Osteoblast (primary cell): ENCODE data around the gene RPIA. TPM values are rescaled to one million over a fixed set of nuclear protein-coding genes. Genes with fewer than 3 reads are reported as not detected.
"Not testable (repeated sequence)": the region's sequence is repeated elsewhere in the genome, so short reads cannot be mapped to it uniquely, and the experiment has no call there.

Source experiments
- DNase-seq: peaks from one replicate; pipeline ENCODE4 v3.0.0; 2011; ENCODE audit warnings: low spot score, mixed read lengths; ENCODE audit not compliant: insufficient read length; ENCODE audit errors: missing footprints
- H2AFZ ChIP-seq: 2 replicates; pipeline ENCODE4 v1.6.0; 2011; ENCODE audit warnings: mild to moderate bottlenecking, low read length
- H3K27ac ChIP-seq: 2 replicates; pipeline ENCODE4 v1.5.1; 2011; ENCODE audit warnings: mild to moderate bottlenecking, low read depth, low read length, moderate library complexity
- H3K27me3 ChIP-seq: 2 replicates; pipeline ENCODE4 v1.6.0; 2012; ENCODE audit warnings: mild to moderate bottlenecking, control low read depth, inconsistent platforms, low read length, moderate library complexity; ENCODE audit not compliant: insufficient read depth
- H3K36me3 ChIP-seq: 2 replicates; pipeline ENCODE4 v1.5.1; 2011; ENCODE audit warnings: mild to moderate bottlenecking, low read length, control low read depth, moderate library complexity; ENCODE audit not compliant: insufficient read depth
- H3K4me1 ChIP-seq: 2 replicates; pipeline ENCODE4 v1.5.1; 2011; ENCODE audit warnings: mild to moderate bottlenecking, low read length, control low read depth, moderate library complexity; ENCODE audit not compliant: insufficient read depth
- H3K4me2 ChIP-seq: 2 replicates; pipeline ENCODE4 v1.6.0; 2011; ENCODE audit warnings: mild to moderate bottlenecking, low read length; ENCODE audit not compliant: insufficient read depth
- H3K4me3 ChIP-seq: fragments of 200-600 bp; sonication (generic); 3 replicates; pipeline ENCODE4 v1.5.1; 2012; ENCODE audit warnings: mild to moderate bottlenecking, low read length, inconsistent platforms; ENCODE audit not compliant: insufficient read depth
- H3K79me2 ChIP-seq: 2 replicates; pipeline ENCODE4 v1.6.0; 2012; ENCODE audit warnings: mild to moderate bottlenecking, low read length, control low read depth, inconsistent platforms; ENCODE audit not compliant: insufficient read depth
- H3K9me3 ChIP-seq: 2 replicates; pipeline ENCODE4 v1.5.1; 2011; ENCODE audit warnings: low read depth, low read length, control low read depth
- H4K20me1 ChIP-seq: 2 replicates; pipeline ENCODE4 v1.6.0; 2012; ENCODE audit warnings: mild to moderate bottlenecking, low read length, control low read depth; ENCODE audit not compliant: insufficient read depth
- total RNA-seq: library from RNA; depleted of rRNA; stranded (reverse); fragments of >200 nt; gene quantifications from 2 replicates; pipeline ENCODE4 v1.2.3, GENCODE V29; 2012
- TF ChIP-seq, protein P1 (sequence below): IDR thresholded peaks from 2 replicates; pipeline ENCODE4 v1.5.1; 2011; ENCODE audit warnings: mild to moderate bottlenecking, low read depth, low read length, moderate library complexity; ENCODE audit errors: extremely low read depth

Gene RPIA
- total RNA-seq, 1 donor: 6.2 TPM

DNA sequence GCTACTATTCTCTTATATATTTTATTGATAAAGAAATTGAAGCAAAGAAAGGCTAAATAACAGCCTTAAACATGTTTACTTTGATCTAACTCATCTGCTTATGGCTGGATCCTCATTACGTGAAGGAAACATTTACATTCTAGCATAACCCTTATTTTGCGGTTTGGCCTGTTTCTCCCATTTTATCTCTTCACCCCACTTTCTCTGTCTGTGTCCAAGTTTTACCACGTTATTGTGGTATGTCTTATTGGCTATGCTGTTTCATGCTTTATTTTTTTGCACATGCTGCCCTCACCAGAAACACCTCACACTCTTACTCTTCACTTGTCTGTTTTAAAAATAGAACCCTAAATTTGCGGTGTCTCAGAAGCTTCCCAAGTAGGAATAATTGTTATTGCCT lies 78.5 kb downstream of the RPIA start:
- Histone ChIP-seq H3K36me3 (no peaks in the 10 kb centered on the region), H3K4me2 (no peak overlapping the region), H3K27ac (no peak overlapping the region), H2AFZ (no peak overlapping the region), H3K4me3 (no peak overlapping the region), H4K20me1 (no peaks in the 10 kb centered on the region), H3K4me1 (no peaks in the 10 kb centered on the region), H3K9me3 (no peaks in the 10 kb centered on the region), H3K79me2 (no peaks in the 10 kb centered on the region), H3K27me3 (peaks cover 5% of the 10 kb centered on the region)
- no peak for DNase-seq
- TF ChIP-seq, protein P1, sequence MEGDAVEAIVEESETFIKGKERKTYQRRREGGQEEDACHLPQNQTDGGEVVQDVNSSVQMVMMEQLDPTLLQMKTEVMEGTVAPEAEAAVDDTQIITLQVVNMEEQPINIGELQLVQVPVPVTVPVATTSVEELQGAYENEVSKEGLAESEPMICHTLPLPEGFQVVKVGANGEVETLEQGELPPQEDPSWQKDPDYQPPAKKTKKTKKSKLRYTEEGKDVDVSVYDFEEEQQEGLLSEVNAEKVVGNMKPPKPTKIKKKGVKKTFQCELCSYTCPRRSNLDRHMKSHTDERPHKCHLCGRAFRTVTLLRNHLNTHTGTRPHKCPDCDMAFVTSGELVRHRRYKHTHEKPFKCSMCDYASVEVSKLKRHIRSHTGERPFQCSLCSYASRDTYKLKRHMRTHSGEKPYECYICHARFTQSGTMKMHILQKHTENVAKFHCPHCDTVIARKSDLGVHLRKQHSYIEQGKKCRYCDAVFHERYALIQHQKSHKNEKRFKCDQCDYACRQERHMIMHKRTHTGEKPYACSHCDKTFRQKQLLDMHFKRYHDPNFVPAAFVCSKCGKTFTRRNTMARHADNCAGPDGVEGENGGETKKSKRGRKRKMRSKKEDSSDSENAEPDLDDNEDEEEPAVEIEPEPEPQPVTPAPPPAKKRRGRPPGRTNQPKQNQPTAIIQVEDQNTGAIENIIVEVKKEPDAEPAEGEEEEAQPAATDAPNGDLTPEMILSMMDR: no peak

DNA sequence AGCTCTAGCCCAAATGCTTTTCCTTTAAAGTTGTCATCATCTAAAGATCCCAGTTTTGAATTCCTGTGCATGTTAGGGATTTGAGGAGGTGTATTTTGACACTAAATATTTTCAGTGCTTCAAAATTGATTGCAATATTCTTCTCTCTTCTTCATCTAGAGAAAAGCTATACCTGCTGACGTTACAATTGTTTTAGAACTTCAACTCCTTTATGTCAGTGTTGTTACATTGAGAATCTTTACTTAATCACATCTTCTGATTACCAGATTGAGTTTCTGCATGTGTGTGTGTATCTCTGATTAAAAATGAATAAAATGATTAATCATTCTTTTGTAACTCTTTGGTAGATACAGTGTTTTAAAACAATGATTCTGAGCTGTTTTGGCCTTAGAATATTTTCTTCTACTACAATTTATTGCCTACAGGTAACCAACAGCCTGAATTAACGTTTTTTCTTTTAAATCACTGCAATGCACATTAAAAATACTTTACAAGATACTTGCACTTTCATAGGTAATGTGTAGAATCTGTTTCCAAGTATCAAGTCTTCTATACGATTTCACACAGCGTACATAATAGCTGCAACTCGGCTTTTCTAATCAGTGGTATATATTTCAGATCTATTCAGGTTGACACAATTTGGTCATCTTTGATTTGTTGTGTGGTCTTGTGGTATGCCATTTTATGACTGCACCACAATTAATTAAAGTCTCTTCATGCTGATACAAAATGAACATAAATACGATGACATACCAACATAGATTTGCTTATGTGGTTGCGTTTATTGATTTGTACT lies 82.0 kb downstream of the RPIA start:
- H3K27ac ChIP-seq, H3K36me3 ChIP-seq, H3K79me2 ChIP-seq, H4K20me1 ChIP-seq, H3K9me3 ChIP-seq, H3K4me2 ChIP-seq, H3K4me3 ChIP-seq, DNase-seq, H3K4me1 ChIP-seq, H3K27me3 ChIP-seq, H2AFZ ChIP-seq: not testable (repeated sequence)

DNA sequence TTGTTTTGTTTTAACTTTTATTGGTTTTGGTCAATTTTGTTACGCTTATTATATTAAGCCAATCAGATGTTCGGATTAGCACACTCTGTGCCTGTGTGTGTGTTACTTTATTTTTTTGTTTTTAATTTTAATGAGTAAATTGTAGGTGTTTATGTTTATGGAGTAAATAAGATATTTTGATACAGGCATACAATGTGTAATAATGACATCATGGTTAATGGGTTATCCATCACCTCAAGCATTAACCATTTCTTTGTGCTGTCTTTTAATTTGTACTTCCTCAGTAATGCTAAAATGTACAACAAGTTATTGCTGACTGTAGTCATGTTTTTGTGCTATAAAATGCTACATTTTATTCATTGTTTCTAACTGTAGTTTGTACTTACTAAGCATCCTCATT lies 97.7 kb downstream of the RPIA start:
- not testable (repeated sequence) for H3K9me3 ChIP-seq, H3K27me3 ChIP-seq, H3K27ac ChIP-seq, H3K4me1 ChIP-seq, H3K4me3 ChIP-seq, H2AFZ ChIP-seq, H3K36me3 ChIP-seq, H3K4me2 ChIP-seq, H4K20me1 ChIP-seq, H3K79me2 ChIP-seq, DNase-seq

DNA sequence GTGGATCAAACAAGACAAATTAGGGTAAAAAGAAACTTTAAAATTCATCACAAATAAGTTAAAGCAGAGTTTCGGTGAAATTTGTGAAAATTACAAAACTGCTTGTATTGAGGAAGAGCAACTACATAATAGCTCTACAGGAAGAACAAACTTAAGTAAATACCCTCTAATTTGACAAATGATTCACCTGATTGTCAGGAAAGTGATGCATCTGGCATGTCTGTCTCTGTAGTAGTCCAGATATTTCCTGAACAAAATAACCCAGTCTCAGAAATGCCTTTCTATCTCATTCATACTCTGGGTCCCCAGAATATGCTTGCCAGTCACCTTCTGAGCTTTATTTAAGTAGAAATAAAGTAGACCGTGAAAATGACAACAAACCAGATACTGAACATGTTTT lies 104.5 kb downstream of the RPIA start:
- not testable (repeated sequence) for H3K79me2 ChIP-seq, H2AFZ ChIP-seq, H3K9me3 ChIP-seq, H4K20me1 ChIP-seq, H3K4me1 ChIP-seq, H3K27me3 ChIP-seq, H3K36me3 ChIP-seq, H3K4me2 ChIP-seq, H3K27ac ChIP-seq, H3K4me3 ChIP-seq, DNase-seq

DNA sequence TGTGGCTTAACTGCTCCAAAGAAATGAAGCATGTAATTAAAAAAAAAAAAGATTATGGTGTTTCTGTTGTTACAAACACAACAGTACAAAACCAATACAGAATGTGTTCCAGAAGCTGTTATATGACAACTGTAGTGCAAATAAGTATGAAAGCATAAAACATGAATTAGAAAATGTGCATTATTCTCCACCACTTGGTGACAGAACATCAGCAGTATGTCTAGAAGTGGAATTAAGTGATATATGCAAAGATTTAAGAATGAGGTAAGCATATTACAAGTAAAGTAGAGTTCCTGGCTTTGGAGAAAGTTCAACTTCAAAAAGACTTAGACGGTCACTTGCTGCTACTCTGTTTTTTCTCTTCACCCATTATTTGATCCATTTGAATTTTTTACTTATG lies 105.0 kb downstream of the RPIA start:
- not testable (repeated sequence) for H4K20me1 ChIP-seq, H3K4me3 ChIP-seq, DNase-seq

DNA sequence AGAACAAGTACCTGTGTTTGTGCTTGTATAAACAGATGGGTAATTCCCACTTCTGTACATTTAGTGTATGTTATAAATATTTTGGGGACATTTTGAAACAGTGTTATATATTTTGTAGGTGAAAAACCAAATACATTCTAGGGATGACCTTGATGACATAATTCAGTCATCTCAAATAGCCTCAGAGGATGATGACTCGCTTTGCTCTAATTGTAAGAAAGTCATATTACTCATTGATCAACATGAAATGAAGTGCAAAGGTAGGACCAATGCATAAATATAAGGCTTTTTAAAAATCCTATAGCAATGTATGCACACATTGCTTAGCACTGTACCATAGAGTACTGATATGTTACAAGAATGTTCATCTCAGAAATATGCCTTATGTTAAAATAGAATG lies 105.7 kb downstream of the RPIA start:
- not testable (repeated sequence) for H3K79me2 ChIP-seq, H2AFZ ChIP-seq, H3K36me3 ChIP-seq, H3K4me3 ChIP-seq, H3K4me1 ChIP-seq, H3K4me2 ChIP-seq, DNase-seq, H3K9me3 ChIP-seq, H3K27ac ChIP-seq, H3K27me3 ChIP-seq, H4K20me1 ChIP-seq

More for the DNA sequence above, 105.0 kb downstream of the RPIA start:
- not testable (repeated sequence) for H2AFZ ChIP-seq, H3K9me3 ChIP-seq, H3K36me3 ChIP-seq, H3K79me2 ChIP-seq, H3K4me2 ChIP-seq, H3K27me3 ChIP-seq, H3K27ac ChIP-seq, H3K4me1 ChIP-seq

Other genes with a start within 250 kb of the RPIA start
- gene FOXI3, start 239.0 kb upstream of the RPIA start, total RNA-seq: not detected in 2 replicates
- 24.2 and 25.7 TPM in 2 replicates for gene EIF2AK3, start 64.2 kb upstream of the RPIA start, total RNA-seq